KOPT-K1 (cell line): ENCODE results near the gene ACBD7.
A peak's percentile ranks its signal among the peaks of the same experiment; 100 is the strongest.

Experiments
- H3K27ac ChIP-seq: fragments of 200-600 bp; sonication (generic); 2 replicates; pipeline ENCODE4 v1.5.1; 2016; ENCODE audit warnings: antibody characterized with exemption, mild to moderate bottlenecking, low read depth, low read length; ENCODE audit not compliant: poor library complexity, severe bottlenecking
- H3K36me3 ChIP-seq: fragments of 200-600 bp; sonication (generic); 2 replicates; pipeline ENCODE4 v1.5.1; 2017; ENCODE audit warnings: antibody characterized with exemption, mild to moderate bottlenecking, low read length, moderate library complexity; ENCODE audit not compliant: insufficient read depth
- H3K9me3 ChIP-seq: fragments of 200-600 bp; sonication (generic); 2 replicates; pipeline ENCODE4 v1.5.1; 2017; ENCODE audit warnings: antibody characterized with exemption, low read length, mild to moderate bottlenecking; ENCODE audit not compliant: insufficient read depth, poor library complexity, severe bottlenecking

Gene ACBD7

DNA sequence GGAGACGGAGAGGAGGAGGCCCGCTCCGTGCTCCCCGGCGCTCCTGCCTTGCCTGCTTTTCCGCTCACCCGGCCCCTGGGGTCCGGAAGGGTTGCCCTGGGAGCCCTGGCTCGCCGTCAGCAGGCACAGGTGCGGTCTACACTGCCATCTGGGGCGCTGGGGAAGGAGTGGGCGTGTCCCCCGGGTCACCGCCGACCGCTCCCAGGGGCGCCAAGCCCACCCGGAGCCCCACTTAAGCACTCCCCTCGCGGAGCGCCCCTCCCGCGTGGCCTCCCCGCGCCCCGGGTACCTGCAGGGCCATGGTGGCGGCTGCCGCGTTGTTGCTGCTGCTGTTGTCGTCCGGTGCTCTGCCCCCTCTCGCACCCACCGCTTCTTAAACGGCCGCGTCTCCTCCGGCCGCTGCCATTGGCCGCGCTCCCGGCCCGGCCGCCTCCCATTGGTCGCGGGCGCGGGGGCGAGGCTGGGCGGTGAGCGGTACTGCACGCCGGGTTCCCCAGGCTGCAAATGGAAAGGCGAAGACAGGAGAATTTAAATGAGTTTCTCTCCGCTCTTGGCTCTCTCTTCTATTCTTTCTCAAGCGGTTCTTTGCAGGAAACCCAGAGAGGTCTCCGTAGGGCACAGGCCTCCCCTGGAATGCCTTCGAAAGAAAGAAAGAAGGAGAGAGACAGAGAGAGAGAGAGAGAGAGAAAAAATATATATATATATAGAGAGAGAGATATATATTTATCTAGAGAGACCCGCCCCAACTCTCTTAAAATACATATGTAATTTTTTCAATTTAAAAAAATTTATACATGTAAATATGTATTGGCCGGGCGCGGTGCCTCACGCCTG lies at the start of gene ACBD7:
TSS of gene ACBD7 (minus strand) at position 349 of the 834 bp plus-strand sequence. CDS start at position 301, 48 bp downstream.
- H3K9me3 ChIP-seq = no peaks in the 10 kb centered on the region
- H3K36me3 ChIP-seq = no peaks in the 10 kb centered on the region
- H3K27ac ChIP-seq = peak within 1 kb of the TSS; percentile 57

DNA sequence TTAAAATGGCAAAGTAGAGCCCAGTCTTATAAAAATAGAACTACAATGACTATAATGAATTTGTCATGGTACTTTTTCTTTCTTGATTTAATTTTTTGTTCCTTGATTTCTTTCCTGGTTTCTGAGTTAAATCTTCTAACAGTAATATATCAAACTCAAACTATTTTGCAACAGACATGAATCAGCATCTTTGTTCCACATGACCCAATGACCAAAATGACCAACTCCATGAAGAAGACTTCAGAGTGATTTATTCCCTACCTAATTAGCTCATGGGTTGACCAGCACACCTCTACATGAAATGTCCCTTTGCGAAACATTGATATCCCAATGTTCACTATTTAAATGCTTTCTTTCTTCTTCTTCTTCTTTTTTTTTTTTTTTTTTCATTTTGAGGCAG lies 49.1 kb upstream of the ACBD7 start:
- Histone ChIP-seq H3K27ac (no peak overlapping the region), H3K36me3 (peaks cover 33% of the 10 kb centered on the region), H3K9me3 (no peaks in the 10 kb centered on the region)

GRCh38 chr10:15137036-15137359 lies 48.4 kb upstream of the ACBD7 start:
- H3K36me3 ChIP-seq = peaks cover 40% of the 10 kb centered on the region
- no peaks in the 10 kb centered on the region for H3K9me3 ChIP-seq
- H3K27ac ChIP-seq = no peak overlapping the region

DNA sequence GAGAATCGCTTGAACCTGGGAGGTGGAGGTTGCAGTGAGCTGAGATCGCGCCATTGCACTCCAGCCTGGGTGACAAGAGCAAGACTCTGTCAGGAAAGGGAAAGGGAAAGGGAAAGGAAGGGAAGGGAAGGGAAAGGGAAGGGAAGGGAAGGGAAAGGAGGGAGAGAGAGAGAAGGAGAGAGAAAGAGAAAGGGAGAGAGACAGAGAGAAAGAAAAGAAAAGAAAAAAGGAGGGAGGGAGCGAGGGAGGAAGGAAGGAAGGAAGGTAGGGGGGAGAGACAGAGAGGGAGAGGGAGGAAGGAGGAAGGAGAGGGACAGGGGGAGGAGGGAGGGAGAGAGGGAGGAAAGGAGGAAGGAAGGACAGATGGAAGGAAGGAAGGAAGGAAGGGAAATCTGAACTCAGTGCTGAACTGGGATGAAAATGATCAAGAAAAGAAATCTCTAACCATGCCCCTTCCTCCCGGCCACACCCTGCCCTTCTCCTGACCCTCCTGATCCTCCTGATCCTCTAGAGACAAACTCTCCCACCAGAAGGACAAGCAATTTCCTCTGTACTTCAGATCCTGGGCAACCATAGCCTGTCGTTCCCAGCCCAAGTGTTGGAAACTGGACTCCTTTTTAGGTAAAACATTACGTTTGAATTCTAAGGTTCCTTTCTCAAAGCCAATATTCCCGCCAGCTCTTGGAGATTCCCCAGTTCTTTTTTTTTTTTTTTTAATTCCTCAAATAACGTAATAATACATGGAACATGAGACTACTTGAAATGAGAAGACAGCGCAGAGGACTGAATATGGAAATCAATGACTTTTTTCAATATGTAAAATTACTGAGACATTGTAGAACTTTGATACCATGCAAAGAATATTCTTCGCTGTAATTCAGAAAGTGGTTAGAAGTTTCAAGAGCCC lies 47.8 kb upstream of the ACBD7 start:
- H3K27ac ChIP-seq = no peak overlapping the region
- peaks cover 44% of the 10 kb centered on the region for H3K36me3 ChIP-seq

GRCh38 chr10:15131330-15131729 lies 42.8 kb upstream of the ACBD7 start:
- no peaks in the 10 kb centered on the region for H3K9me3 ChIP-seq

More for the DNA sequence above, 47.8 kb upstream of the ACBD7 start:
- H3K9me3 ChIP-seq = no peaks in the 10 kb centered on the region

GRCh38 chr10:15124908-15125307 lies 36.3 kb upstream of the ACBD7 start:
- Histone ChIP-seq H3K27ac (no peak overlapping the region), H3K36me3 (peaks cover 72% of the 10 kb centered on the region), H3K9me3 (no peaks in the 10 kb centered on the region)

More at GRCh38 chr10:15131330-15131729, 42.8 kb upstream of the ACBD7 start:
- Histone ChIP-seq H3K27ac (no peak overlapping the region), H3K36me3 (peaks cover 82% of the 10 kb centered on the region)

DNA sequence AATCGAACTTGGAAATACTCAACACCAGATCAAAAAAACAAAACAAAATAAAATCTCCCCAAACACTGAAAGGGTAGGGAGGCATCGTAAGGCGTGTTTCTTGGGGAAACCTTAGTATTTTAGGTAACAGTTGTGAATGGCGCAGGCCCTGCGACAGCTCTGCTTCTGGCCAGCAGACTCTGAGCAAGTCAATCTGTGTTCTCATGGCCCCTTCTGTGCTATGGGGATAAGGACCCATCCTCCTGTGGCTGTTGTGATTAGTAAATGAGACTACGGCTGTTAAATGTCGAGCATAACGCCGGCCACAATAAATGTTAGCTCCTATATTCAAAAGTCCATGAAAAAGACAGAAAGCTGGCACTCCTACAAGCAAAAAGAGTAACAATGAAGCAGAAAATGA lies 35.6 kb upstream of the ACBD7 start:
- peaks cover 73% of the 10 kb centered on the region for H3K36me3 ChIP-seq

DNA sequence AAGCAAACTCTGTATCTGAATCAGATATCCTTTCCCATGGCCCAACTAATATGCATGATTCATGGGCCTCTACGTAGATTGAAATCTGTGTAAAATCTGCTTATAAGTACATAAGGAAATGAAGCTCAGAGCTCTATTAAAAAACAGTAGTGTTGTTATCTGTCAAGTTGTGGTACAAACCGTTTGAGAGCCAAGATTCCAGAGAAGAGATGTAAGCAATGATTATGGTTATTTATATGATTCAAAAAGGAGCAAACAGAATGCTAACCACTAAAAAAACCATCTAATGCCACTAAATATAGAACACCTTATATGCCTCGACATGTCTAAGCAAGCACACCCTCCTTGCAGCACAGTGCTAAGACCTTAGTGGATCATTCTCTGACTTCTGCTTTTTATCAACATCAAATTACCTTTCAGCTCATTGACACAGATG lies 35.2 kb upstream of the ACBD7 start:
- peaks cover 74% of the 10 kb centered on the region for H3K36me3 ChIP-seq
- no peaks in the 10 kb centered on the region for H3K9me3 ChIP-seq
- H3K27ac ChIP-seq = no peak overlapping the region

More for the DNA sequence above, 35.6 kb upstream of the ACBD7 start:
- Histone ChIP-seq H3K9me3 (no peaks in the 10 kb centered on the region), H3K27ac (no peak overlapping the region)

DNA sequence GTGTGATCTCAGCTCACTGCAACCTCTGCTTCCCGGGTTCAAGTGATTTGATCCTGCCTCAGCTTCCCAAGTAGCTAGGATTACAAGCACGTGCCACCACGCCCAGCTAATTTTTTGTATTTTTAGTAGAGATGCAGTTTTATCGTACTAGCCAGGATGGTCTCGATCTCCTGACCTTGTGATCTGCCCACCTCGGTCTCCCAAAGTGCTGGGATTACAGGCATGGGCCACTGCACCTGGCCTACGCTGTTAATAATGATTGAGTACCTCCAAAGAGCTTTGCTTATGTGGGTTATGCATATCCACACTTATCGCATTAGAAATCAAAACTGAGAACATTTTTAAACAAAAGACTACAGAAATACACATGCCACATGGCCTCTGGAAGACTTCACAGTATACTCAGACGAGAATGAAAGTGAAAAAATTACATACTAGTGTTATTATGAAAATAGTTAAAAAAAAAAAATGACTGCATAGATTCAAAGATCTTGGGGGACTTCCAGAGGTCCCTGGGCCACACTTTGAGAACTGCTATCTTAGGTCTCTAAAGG lies 34.0 kb upstream of the ACBD7 start:
- H3K9me3 ChIP-seq = no peaks in the 10 kb centered on the region
- H3K36me3 ChIP-seq = peaks cover 73% of the 10 kb centered on the region
- H3K27ac ChIP-seq = no peak overlapping the region

DNA sequence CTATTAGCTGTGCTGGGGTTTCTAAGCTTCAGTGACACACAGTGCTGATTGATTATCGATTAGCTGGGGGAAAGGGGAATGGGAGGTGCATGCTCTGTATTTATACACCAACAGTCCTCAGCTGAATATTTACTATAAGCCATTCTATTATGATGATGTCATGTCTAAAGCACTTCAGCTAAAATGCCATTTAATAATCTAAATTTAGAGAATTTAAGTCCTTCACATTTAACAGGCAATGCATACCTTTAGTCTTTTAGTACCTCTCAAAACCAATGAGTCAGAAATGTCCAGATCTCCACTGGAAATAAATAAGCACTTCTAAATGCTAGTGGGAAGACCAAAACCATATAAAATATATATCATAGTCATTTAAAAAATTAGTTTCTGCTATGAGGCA lies 33.1 kb upstream of the ACBD7 start:
- Histone ChIP-seq H3K27ac (no peak overlapping the region), H3K36me3 (peaks cover 70% of the 10 kb centered on the region), H3K9me3 (peaks cover under 1% of the 10 kb centered on the region)

DNA sequence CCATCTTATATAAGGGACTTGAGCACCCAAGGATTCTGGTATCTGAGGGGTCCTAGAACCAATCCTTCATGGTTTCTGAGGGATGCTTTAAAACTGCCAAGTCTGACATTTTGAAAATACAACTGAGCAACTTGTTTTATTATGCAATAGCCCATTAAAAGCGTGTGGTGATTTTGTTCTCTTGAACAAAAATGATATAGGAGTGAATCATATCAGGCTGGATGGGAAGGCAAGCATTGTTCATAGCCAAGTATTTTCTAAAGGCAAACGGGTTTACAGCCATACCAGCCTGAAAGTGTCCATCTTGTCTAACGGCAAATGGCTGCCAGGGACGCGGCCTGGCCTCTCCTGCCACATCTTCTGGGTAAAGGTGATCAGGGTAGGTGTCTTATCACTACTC lies 31.9 kb upstream of the ACBD7 start:
- H3K9me3 ChIP-seq = peaks cover 10% of the 10 kb centered on the region
- no peak overlapping the region for H3K27ac ChIP-seq
- peaks cover 68% of the 10 kb centered on the region for H3K36me3 ChIP-seq

DNA sequence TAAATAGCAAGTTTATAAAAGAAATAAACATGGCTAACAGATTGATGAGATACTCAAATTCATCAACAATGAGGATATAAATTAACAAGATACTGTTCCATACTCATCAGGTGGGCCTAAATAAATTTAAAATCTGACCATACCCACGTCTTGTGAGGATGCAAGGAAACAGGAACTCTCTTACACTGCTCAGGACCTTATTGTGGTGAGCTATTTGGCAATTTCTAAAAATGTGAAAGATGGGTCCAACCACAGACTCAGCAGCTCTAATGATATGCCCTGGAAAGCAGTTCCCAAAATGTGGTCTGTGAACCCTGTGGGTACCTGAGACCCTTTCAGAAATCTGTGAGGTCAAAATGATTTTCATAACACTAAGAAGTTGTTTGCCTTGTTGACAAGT lies 30.0 kb upstream of the ACBD7 start:
- H3K27ac ChIP-seq = no peak overlapping the region
- H3K36me3 ChIP-seq = peaks cover 60% of the 10 kb centered on the region
- peaks cover 10% of the 10 kb centered on the region for H3K9me3 ChIP-seq

GRCh38 chr10:15116225-15116624 lies 27.6 kb upstream of the ACBD7 start:
- Histone ChIP-seq H3K27ac (no peak overlapping the region), H3K9me3 (peaks cover 10% of the 10 kb centered on the region), H3K36me3 (peaks cover 64% of the 10 kb centered on the region)

DNA sequence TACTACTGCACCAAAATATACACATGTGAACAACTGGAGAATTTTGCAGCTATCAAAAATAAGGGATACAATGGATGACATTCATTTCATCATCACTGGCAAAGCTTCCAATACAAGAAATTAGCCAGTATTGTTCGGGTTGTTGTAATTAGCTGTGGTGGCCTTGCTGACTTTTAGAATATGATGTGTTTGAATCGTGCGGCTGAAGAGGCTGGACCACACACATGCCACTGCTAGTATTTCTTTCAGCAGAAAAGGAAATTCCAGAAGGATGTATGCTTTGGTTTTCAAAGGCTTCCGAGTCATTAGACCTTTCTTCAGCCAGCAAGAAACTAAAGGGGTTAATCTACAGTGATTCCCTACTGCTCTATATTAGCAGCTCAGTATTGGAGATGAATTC lies 25.2 kb upstream of the ACBD7 start:
- peaks cover 10% of the 10 kb centered on the region for H3K9me3 ChIP-seq
- H3K27ac ChIP-seq = no peak overlapping the region
- H3K36me3 ChIP-seq = peaks cover 66% of the 10 kb centered on the region

- H3K36me3 ChIP-seq = peaks cover 66% of the 10 kb centered on the region
Observed at GRCh38 chr10:15112657-15113056, 24.1 kb upstream of the ACBD7 start.

More at GRCh38 chr10:15112657-15113056, 24.1 kb upstream of the ACBD7 start:
- H3K27ac ChIP-seq = no peak overlapping the region
- H3K9me3 ChIP-seq = peaks cover 10% of the 10 kb centered on the region
